GM18520 (cell line): ENCODE data around the gene ADISSP.
"Not testable (repeated sequence)": the region's sequence is repeated elsewhere in the genome, so short reads cannot be mapped to it uniquely, and the experiment has no call there.

ENCODE experiments used
- ATAC-seq: cut with Tn5 transposase; IDR thresholded peaks from one replicate; pipeline ENCODE4 v1.9.1; 2021; ENCODE audit not compliant: unreplicated experiment

Gene ADISSP

GRCh38 chr20:3797592-3798372 is 30.2 kb upstream of the ADISSP start:
- ATAC-seq, result no peak

- ATAC-seq, result no peak
Measured at GRCh38 chr20:3797226-3797545, 29.6 kb upstream of the ADISSP start.

GRCh38 chr20:3796477-3797225 is 29.1 kb upstream of the ADISSP start:
- ATAC-seq, result peak; percentile 2

- ATAC-seq, result peak; percentile 46
Measured at GRCh38 chr20:3795511-3796468, 28.2 kb upstream of the ADISSP start, which contains the start of gene CDC25B. TSS of gene CDC25B (plus strand) at chr20:3796310. CDS start at chr20:3796532, 222 bp downstream.

- no peak for ATAC-seq
Measured at GRCh38 chr20:3794701-3795420, 27.3 kb upstream of the ADISSP start.

GRCh38 chr20:3794168-3794567 is 26.6 kb upstream of the ADISSP start:
- ATAC-seq, result not testable (repeated sequence)

- not testable (repeated sequence) for ATAC-seq
Measured at GRCh38 chr20:3789201-3789600, 21.6 kb upstream of the ADISSP start.

- ATAC-seq, result no peak
Measured at GRCh38 chr20:3788685-3789155, 21.2 kb upstream of the ADISSP start.

- no peak for ATAC-seq
Measured at GRCh38 chr20:3787324-3788014, 19.9 kb upstream of the ADISSP start.

- peak; percentile 75 for ATAC-seq
Measured at GRCh38 chr20:3786665-3787323, 19.2 kb upstream of the ADISSP start, which contains the start of gene CENPB. TSS of gene CENPB (minus strand) at chr20:3786740. CDS start at chr20:3786483, 257 bp downstream.

- peak; percentile 5 for ATAC-seq
Measured at GRCh38 chr20:3786126-3786484, 18.6 kb upstream of the ADISSP start.

GRCh38 chr20:3785240-3786125 is 17.9 kb upstream of the ADISSP start:
- no peak for ATAC-seq

GRCh38 chr20:3784863-3785239 is 17.3 kb upstream of the ADISSP start:
- no peak for ATAC-seq

GRCh38 chr20:3784216-3784853 is 16.8 kb upstream of the ADISSP start:
- ATAC-seq, result no peak

- ATAC-seq, result no peak
Measured at GRCh38 chr20:3783511-3784195, 16.1 kb upstream of the ADISSP start.

GRCh38 chr20:3783068-3783489 is 15.5 kb upstream of the ADISSP start:
- no peak for ATAC-seq

GRCh38 chr20:3782597-3782996 is 15.0 kb upstream of the ADISSP start:
- no peak for ATAC-seq
